Spleen (tissue), 11 donors: ENCODE data around the gene ING4. TPM values are rescaled to one million over a fixed set of nuclear protein-coding genes. Genes with fewer than 3 reads are reported as not detected.

Source experiments
- DNase-seq: peaks from one replicate; pipeline ENCODE4 v3.0.0-alpha.2; 2020
- H3K27ac ChIP-seq, 8 donors: fragments of 200-600 bp; sonication (generic) in 7 of 8; 1 replicate in 4 of 8; 2 replicates in 4 of 8; pipeline versions ENCODE4 v1.5.0 to v1.8.0; 2016 to 2021; ENCODE audit warnings: inconsistent platforms in 4 of 8, mild to moderate bottlenecking in 4 of 8, moderate library complexity in 1 of 8
- H3K27me3 ChIP-seq, 7 donors: fragments of 200-600 bp; sonication (generic) in 6 of 7; replicated peaks in 1 of 7; 1 replicate in 4 of 7; 2 replicates in 3 of 7; pipeline versions ENCODE4 v1.5.0 to v1.8.0; 2016 to 2021; ENCODE audit warnings: inconsistent platforms in 3 of 7, mild to moderate bottlenecking in 1 of 7
- H3K36me3 ChIP-seq, 6 donors: fragments of 200-600 bp; sonication (generic) in 5 of 6; 1 replicate in 4 of 6; 2 replicates in 2 of 6; pipeline versions ENCODE4 v1.5.0 to v1.8.0; 2016 to 2021; ENCODE audit warnings: inconsistent platforms in 2 of 6
- H3K4me1 ChIP-seq, 6 donors: fragments of 200-600 bp; sonication (generic) in 5 of 6; 1 replicate in 3 of 6; 2 replicates in 3 of 6; pipeline versions ENCODE4 v1.5.0 to v1.8.0; 2016 to 2021; ENCODE audit warnings: inconsistent platforms in 3 of 6
- H3K4me3 ChIP-seq, 8 donors: fragments of 200-600 bp; sonication (generic) in 7 of 8; 1 replicate in 4 of 8; 2 replicates in 4 of 8; pipeline versions ENCODE4 v1.5.0 to v1.8.0; 2016 to 2021; ENCODE audit warnings: inconsistent platforms in 4 of 8, mild to moderate bottlenecking in 4 of 8, moderate library complexity in 2 of 8
- H3K9me3 ChIP-seq, 8 donors: fragments of 200-600 bp; sonication (generic) in 7 of 8; 1 replicate in 4 of 8; 2 replicates in 4 of 8; pipeline versions ENCODE4 v1.5.0 to v1.8.0; 2016 to 2021; ENCODE audit warnings: inconsistent platforms in 4 of 8
- POLR2A ChIP-seq, 3 donors: fragments of 450-650 bp; IDR thresholded peaks; one replicate each; pipeline ENCODE4 v1.5.1; 2017; ENCODE audit warnings: antibody characterized with exemption in 3 of 3, mild to moderate bottlenecking in 1 of 3
- POLR2AphosphoS5 ChIP-seq, 3 donors: sonication (generic); formaldehyde crosslinking; IDR thresholded peaks; one replicate each; pipeline ENCODE4 v1.5.1; 2017; ENCODE audit warnings: antibody characterized with exemption in 3 of 3
- WGBS, 5 donors: extraction: QIAGEN DNeasy Blood & Tissue Kit in 3 of 5; methylation state at CpG; one replicate each; pipeline versions ENCODE4 v1.1.5 to v1.1.7; 2013 to 2018; 5-methylcytosine and 5-hydroxymethylcytosine counted together
- intact Hi-C: fragments of 100-400 bp; cut with DNase I; formaldehyde crosslinking; loops from one replicate; pipeline ENCODE4 v1.15.0; 2023; ENCODE audit warnings: low total_unique reads
- polyA plus RNA-seq, 3 donors: library from polyadenylated mRNA; stranded (reverse); fragments of 200-250 nt; gene quantifications; one replicate each; pipeline ENCODE4 v1.2.1, GENCODE V29; 2013
- total RNA-seq, 7 donors: library from RNA; depleted of rRNA in 3 of 7; stranded (reverse); fragments of >200 nt in 3 of 7; fragmentation: NEBNext Ultra II Directional in 4 of 7; extraction: Animal tissue kit (Norgen Biotek cat#: 25700) in 4 of 7; gene quantifications; one replicate each; pipeline versions ENCODE4 v1.1.0 to v1.2.1, GENCODE V29; 2016 to 2021
- TF ChIP-seq, protein P1 (sequence below), 11 experiments: fragments of 200-600 bp in 7 of 11; fragments of 450-650 bp in 4 of 11; sonication (generic) in 4 of 11; IDR thresholded peaks in 8 of 11; conservative IDR thresholded peaks in 3 of 11; 1 replicate in 7 of 11; 2 replicates in 4 of 11; pipeline versions ENCODE4 v1.4.0 to v1.8.0; 2016 to 2021; ENCODE audit warnings: antibody characterized with exemption in 11 of 11, inconsistent platforms in 4 of 11, mild to moderate bottlenecking in 1 of 11
- donor health status: healthy with polysubstance abuse.
- donor health status: DM: no; HTN: no; CAD: no; lungs with moderate emphysema.
- donor health status: DM: no; HTN: no; CAD: no.
- donor health status: Bipolar disorder and iron deficiency.
- donor health status: healthy.
- donor health status: DM: no; HTN: no; CAD: no.
- donor health status: DM: yes; HTN: yes; CAD: no.

ING4 gene
- total and polyA plus RNA-seq, 10 donors: 33.0 to 68.8 (median 49.9) TPM

DNA sequence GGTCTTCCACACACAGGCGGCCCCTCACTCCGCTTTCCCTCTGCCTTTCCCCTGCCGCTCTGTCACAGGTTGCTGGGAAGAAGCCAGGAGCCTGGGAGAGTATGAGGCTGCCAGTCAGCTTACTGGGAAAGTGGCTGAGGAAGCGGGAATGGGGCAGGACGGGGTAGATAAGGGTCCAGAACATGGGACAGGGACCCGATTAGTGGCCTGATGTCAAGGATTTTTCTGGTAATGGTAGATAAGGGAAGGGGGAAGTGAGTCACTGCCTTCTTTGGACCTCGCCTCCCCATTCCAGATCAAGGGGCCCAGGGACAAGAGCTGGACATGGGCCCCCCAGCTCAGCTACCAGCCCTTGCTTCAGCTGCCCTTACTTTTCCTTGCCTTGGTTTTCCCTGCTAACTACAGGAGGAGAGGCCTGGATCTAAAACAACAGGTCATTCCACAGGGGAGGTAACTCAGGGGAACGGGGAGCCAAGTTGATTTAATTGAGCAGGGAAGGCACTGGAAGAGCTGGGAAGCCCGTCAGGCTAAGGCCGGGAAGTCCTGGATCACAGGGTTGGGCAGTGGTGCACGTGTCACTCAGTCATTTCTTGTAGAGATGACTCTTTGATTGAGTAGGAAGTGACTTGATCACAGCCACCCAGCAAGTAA is 23.6 kb downstream of the ING4 start:
- intact Hi-C loops: no loop called here
- peak; percentile 82 for DNase-seq
- Histone ChIP-seq H3K9me3 (peaks cover 0 to 11% (median 4%) of the 10 kb centered on the region in 8 donors), H3K36me3 (peaks cover 0 to 5% (median 0%) of the 10 kb centered on the region in 6 donors), H3K4me1 (peaks cover 26 to 85% (median 63%) of the 10 kb centered on the region in 6 donors), H3K4me3 (peak overlapping the region in 1 of 8 donors; percentile 40), H3K27ac (peak overlapping the region; percentile 57 to 87 (median 78)), H3K27me3 (no peaks in the 10 kb centered on the region)
- TF ChIP-seq POLR2A (IDR thresholded peaks at IDR 0.05) (no peak), POLR2AphosphoS5 (IDR thresholded peaks at IDR 0.05) (peak; percentile 37 to 86 (median 66))
- TF ChIP-seq, protein P1, sequence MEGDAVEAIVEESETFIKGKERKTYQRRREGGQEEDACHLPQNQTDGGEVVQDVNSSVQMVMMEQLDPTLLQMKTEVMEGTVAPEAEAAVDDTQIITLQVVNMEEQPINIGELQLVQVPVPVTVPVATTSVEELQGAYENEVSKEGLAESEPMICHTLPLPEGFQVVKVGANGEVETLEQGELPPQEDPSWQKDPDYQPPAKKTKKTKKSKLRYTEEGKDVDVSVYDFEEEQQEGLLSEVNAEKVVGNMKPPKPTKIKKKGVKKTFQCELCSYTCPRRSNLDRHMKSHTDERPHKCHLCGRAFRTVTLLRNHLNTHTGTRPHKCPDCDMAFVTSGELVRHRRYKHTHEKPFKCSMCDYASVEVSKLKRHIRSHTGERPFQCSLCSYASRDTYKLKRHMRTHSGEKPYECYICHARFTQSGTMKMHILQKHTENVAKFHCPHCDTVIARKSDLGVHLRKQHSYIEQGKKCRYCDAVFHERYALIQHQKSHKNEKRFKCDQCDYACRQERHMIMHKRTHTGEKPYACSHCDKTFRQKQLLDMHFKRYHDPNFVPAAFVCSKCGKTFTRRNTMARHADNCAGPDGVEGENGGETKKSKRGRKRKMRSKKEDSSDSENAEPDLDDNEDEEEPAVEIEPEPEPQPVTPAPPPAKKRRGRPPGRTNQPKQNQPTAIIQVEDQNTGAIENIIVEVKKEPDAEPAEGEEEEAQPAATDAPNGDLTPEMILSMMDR (IDR thresholded peaks at IDR 0.05 in 8 of 11, conservative IDR thresholded peaks at IDR 0.05 in 3 of 11): no peak
- 55 to 74% (median 63%) methylated on average over 11 of the region's 11 CpGs for WGBS, 5 donors

DNA sequence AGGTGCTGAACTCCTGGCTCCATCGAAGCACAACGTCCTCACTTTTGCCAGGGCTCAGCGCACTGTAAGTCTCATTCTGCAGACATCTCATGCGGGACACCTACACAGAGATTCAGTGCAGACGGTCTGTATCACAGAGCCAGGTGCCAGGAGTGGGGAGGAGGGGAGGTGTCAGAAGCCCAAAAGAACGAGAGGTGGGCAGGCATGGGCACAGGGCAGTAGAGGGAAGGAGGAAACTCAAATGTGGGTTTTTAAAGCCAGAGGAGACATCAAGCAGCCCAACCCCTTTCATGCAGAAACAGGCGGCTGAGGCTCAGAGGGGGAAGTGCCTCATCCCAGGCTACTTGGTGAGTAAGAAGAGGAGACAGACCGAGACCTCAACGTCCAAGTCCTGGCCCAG is 24.6 kb downstream of the ING4 start:
- TF ChIP-seq, protein P1 (IDR thresholded peaks at IDR 0.05 in 8 of 11, conservative IDR thresholded peaks at IDR 0.05 in 3 of 11): no peak
- peak in 2 of 3 donors; percentile 36 to 40 for TF ChIP-seq POLR2AphosphoS5 (IDR thresholded peaks at IDR 0.05)
- no peak for TF ChIP-seq POLR2A (IDR thresholded peaks at IDR 0.05)
- WGBS, 5 donors: 44 to 60% (median 49%) methylated on average over 9 of the region's 9 CpGs
- intact Hi-C loops: no loop called here
- H3K9me3 ChIP-seq: peaks cover 0 to 4% (median 0%) of the 10 kb centered on the region in 8 donors
- DNase-seq: peak; percentile 84
- H3K27me3 ChIP-seq: no peaks in the 10 kb centered on the region
- H3K4me1 ChIP-seq: peaks cover 25 to 85% (median 62%) of the 10 kb centered on the region in 6 donors
- peak overlapping the region in 1 of 8 donors; percentile 40 for H3K4me3 ChIP-seq
- H3K27ac ChIP-seq: peak overlapping the region; percentile 57 to 87 (median 78)
- H3K36me3 ChIP-seq: no peaks in the 10 kb centered on the region

DNA sequence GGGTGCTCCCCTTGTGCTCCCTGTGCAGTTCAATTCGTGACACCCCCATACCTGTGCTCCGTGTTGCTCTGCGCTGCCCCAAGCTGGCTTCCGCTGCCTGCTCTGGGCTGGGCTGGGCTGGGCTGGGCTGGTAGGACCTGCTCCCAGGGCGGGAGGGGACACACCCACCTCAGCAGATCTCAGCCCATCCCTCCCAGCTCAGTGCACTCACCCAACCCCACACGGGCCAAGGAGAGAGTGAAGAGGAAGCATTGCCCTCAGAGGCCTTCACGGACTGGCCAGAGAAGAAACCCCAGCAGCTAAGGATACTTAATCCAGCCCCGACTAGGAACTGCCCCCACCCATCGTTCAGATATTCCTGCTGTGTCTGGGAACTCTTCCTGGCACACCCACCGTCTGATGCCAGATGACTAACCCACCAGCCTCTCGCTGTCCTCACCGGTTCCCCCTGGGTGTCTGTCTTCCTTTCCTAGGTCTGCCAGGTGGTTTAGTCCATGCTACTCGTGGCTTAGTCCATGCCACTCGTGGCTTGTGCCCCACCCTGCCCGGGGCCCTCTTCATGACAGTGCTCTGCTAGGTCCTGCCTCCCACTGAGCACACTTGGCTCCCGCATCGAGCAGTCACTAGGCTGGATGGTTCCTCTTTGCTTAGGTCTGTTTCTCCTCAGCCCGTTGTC is 26.9 kb downstream of the ING4 start, which contains the start of gene LPAR5:
Gene LPAR5, minus strand, starts transcription at position 104 of the 676 bp plus-strand sequence. CDS start 14,711 bp downstream, outside the sequence.
- DNase-seq: peak; percentile 93
- peak within 1 kb of the TSS; percentile 38 to 91 (median 84) for H3K27ac ChIP-seq
- H3K9me3 ChIP-seq: no peaks in the 10 kb centered on the region
- H3K36me3 ChIP-seq: peaks cover 0 to under 1% (median 0%) of the 10 kb centered on the region in 6 donors
- peaks cover 46 to 99% (median 78%) of the 10 kb centered on the region in 6 donors for H3K4me1 ChIP-seq
- peak within 1 kb of the TSS; percentile 3 to 71 (median 32) for H3K4me3 ChIP-seq
- WGBS, 5 donors: 32 to 42% (median 37%) methylated on average over 17 to 18 of the region's 18 CpGs
- no peaks in the 10 kb centered on the region for H3K27me3 ChIP-seq
- intact Hi-C loops: no loop called here
- TF ChIP-seq POLR2AphosphoS5 (IDR thresholded peaks at IDR 0.05) (peak; percentile 79 to 85 (median 84)), POLR2A (IDR thresholded peaks at IDR 0.05) (peak in 1 of 3 donors; percentile 68)
- TF ChIP-seq, protein P1 (IDR thresholded peaks at IDR 0.05 in 8 of 11, conservative IDR thresholded peaks at IDR 0.05 in 3 of 11): no peak
